AG04449 (cell line): Measurements from ENCODE around the gene MTHFD1L.

Source experiments
- CTCF ChIA-PET: fragments of 350-600 bp; formaldehyde crosslinking; extraction: SDS; loops from one replicate; lab custom pipeline; 2021; ENCODE audit warnings: antibody characterized with exemption; lab: Yijun Ruan, JAX
- POLR2A ChIA-PET: fragments of 400-600, 350-600 bp; formaldehyde crosslinking; extraction: SDS; loops from one replicate; lab custom pipeline; 2020; ENCODE audit warnings: antibody characterized with exemption, inconsistent platforms; lab: Yijun Ruan, JAX
- DNase-seq: peaks from one replicate; pipeline ENCODE4 v3.0.0-alpha.2; 2010; ENCODE audit warnings: low read depth, low spot score
- H3K4me3 ChIP-seq: 2 replicates; pipeline ENCODE4 v1.5.1; 2011; ENCODE audit warnings: low read depth, mild to moderate bottlenecking, control low read depth, low read length
- TF ChIP-seq, protein P1 (sequence below): IDR thresholded peaks from one replicate; pipeline ENCODE4 v1.5.1; 2011; ENCODE audit warnings: mild to moderate bottlenecking, moderate library complexity, low read length, control low read depth, inconsistent platforms; ENCODE audit not compliant: insufficient read depth; ENCODE audit errors: missing control alignments

MTHFD1L gene

GRCh38 chr6:150925590-150925928, 60.1 kb downstream of the MTHFD1L start:
- POLR2A ChIA-PET, result no interaction called here
- H3K4me3 ChIP-seq, result no peak overlapping the region
- CTCF ChIA-PET, result interaction anchor here (1.6 kb wide), 1 partner anchor 10 kb away, joined by 3 read pairs; no protein-coding TSS in a partner anchor
- TF ChIP-seq, protein P1, sequence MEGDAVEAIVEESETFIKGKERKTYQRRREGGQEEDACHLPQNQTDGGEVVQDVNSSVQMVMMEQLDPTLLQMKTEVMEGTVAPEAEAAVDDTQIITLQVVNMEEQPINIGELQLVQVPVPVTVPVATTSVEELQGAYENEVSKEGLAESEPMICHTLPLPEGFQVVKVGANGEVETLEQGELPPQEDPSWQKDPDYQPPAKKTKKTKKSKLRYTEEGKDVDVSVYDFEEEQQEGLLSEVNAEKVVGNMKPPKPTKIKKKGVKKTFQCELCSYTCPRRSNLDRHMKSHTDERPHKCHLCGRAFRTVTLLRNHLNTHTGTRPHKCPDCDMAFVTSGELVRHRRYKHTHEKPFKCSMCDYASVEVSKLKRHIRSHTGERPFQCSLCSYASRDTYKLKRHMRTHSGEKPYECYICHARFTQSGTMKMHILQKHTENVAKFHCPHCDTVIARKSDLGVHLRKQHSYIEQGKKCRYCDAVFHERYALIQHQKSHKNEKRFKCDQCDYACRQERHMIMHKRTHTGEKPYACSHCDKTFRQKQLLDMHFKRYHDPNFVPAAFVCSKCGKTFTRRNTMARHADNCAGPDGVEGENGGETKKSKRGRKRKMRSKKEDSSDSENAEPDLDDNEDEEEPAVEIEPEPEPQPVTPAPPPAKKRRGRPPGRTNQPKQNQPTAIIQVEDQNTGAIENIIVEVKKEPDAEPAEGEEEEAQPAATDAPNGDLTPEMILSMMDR, result no peak
- no peak for DNase-seq

DNA sequence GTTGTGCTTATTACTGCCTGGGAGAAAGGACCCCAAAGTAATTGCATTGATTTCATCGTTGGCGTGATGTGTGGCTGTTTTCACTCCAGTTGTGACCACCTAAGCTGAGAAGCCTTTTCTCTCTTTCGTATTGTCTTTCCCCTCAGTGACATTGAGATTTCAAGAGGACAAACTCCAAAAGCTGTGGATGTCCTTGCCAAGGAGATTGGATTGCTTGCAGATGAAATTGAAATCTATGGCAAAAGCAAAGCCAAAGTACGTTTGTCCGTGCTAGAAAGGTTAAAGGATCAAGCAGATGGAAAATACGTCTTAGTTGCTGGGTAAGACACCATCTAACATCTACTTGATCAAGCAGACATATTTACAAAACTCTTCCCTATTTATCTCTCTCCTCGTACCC, 60.5 kb downstream of the MTHFD1L start:
- POLR2A ChIA-PET, result no interaction called here
- CTCF ChIA-PET, result interaction anchor here (1.6 kb wide), 1 partner anchor 10 kb away, joined by 3 read pairs; no protein-coding TSS in a partner anchor
- TF ChIP-seq, protein P1, result no peak
- H3K4me3 ChIP-seq, result no peak overlapping the region
- DNase-seq, result no peak

- no peak overlapping the region for H3K4me3 ChIP-seq
- ChIA-PET POLR2A (no interaction called here), CTCF (interaction anchor here (1.1 to 2.0 kb wide), 4 partner anchors 36 to 395 kb away, joined by 3 to 6 read pairs (median 4); no protein-coding TSS in a partner anchor)
- no peak for DNase-seq
- TF ChIP-seq, protein P1, result peak; percentile 32
Observed at GRCh38 chr6:150928882-150929281, 63.4 kb downstream of the MTHFD1L start.

DNA sequence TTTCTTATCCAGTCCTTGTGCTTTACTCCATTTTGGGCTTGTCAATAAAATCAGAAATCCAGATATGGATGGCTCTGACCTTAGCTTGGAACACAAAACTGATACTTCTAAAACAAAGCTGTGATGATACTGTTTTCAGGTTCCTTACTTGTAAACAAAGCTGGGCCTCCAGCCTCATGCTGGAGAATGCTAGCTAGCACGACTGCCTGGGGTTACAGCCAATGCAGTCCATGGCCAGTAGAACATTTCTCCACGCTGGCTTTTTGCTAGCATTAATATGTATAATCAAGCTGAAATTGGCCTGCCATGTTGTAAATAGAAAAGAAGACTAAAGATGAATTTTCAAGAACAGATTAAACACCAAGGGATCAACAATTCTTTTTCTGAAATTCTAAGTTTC, 63.9 kb downstream of the MTHFD1L start:
- CTCF ChIA-PET, result interaction anchor here (0.7 to 2.0 kb wide), 4 partner anchors 38 to 395 kb away, joined by 3 to 6 read pairs (median 4); no protein-coding TSS in a partner anchor
- POLR2A ChIA-PET, result no interaction called here
- TF ChIP-seq, protein P1, result no peak
- no peak overlapping the region for H3K4me3 ChIP-seq
- no peak for DNase-seq

DNA sequence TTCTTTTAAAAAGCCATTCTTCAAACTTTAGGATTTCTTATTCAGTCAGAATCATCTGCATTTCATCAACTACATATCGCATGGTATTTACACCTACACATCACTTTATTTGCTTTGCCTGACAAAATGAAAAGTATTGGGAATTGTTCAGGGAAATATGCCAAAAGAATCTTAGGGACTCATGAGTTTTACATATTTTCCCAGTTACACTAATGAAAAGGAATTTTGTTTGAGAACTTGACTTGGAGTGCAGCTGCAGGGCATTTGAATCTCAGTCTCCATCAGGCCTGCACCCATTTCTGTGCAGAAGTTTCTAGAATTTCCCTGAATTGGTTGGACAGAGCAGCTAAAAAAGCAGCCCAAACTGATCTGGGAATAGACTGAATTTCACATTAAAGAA, 65.3 kb downstream of the MTHFD1L start:
- TF ChIP-seq, protein P1, result no peak
- ChIA-PET POLR2A (interaction anchor here (0.6 kb wide), 1 partner anchor 67 kb away, joined by 3 read pairs; no protein-coding TSS in a partner anchor), CTCF (interaction anchor here (2.0 kb wide), 1 partner anchor 393 kb away, joined by 6 read pairs; no protein-coding TSS in a partner anchor)
- no peak overlapping the region for H3K4me3 ChIP-seq
- DNase-seq, result peak; percentile 85

DNA sequence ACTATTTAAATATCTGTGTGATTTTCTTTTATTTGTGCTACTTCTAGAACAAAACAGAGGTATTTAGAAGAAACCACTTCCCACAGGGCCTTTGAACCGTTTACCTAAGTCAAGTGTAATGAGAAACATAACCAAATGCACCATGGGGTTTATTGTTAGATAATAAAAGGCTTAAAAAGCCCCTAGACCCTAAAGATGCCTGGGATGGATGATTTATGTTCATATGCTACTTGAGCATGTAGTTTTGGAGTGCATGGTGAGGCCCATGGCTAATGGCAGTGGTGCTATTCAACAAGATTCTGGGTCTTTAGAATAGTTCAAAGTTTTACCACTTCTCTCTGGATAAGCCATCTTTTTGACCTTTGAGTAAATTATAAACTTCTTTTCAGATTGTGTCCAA, 65.9 kb downstream of the MTHFD1L start:
- CTCF ChIA-PET, result no interaction called here
- TF ChIP-seq, protein P1, result no peak
- no peak for DNase-seq
- POLR2A ChIA-PET, result interaction anchor here (0.6 kb wide), 1 partner anchor 68 kb away, joined by 3 read pairs; no protein-coding TSS in a partner anchor
- H3K4me3 ChIP-seq, result no peak overlapping the region
